Measurements from ENCODE around the gene NCK2.
A peak's percentile ranks its signal among the peaks of the same experiment; 100 is the strongest.

Gene NCK2

DNA sequence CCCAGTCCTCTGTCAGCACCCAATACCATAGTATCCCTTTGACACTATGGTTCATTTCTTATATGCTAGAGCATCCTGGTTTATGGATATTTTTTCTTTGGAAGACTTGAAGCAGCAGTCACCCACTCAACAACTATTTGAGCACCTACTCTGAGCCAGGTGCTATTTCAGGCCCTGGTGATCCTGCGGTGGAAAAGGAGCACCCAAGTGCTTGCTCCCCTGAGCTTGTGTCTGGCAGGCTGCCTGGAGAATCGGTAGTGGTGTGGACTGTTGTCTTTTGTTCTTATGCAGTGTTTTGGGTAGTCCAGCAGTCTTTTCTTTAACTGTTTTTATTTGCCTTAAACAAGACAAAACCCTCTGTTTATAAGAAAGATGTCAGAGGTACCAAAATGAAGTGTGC, 28.9 kb downstream of the NCK2 start:
- no peak for DNase-seq (ENCODE audit: low read depth)
- TF ChIP-seq, protein P1, sequence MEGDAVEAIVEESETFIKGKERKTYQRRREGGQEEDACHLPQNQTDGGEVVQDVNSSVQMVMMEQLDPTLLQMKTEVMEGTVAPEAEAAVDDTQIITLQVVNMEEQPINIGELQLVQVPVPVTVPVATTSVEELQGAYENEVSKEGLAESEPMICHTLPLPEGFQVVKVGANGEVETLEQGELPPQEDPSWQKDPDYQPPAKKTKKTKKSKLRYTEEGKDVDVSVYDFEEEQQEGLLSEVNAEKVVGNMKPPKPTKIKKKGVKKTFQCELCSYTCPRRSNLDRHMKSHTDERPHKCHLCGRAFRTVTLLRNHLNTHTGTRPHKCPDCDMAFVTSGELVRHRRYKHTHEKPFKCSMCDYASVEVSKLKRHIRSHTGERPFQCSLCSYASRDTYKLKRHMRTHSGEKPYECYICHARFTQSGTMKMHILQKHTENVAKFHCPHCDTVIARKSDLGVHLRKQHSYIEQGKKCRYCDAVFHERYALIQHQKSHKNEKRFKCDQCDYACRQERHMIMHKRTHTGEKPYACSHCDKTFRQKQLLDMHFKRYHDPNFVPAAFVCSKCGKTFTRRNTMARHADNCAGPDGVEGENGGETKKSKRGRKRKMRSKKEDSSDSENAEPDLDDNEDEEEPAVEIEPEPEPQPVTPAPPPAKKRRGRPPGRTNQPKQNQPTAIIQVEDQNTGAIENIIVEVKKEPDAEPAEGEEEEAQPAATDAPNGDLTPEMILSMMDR (IDR thresholded peaks at IDR 0.05; ENCODE audit: low read depth, low read length, missing control alignments), result no peak
- no peak overlapping the region for H3K4me3 ChIP-seq (ENCODE audit: low read depth, low read length)

DNA sequence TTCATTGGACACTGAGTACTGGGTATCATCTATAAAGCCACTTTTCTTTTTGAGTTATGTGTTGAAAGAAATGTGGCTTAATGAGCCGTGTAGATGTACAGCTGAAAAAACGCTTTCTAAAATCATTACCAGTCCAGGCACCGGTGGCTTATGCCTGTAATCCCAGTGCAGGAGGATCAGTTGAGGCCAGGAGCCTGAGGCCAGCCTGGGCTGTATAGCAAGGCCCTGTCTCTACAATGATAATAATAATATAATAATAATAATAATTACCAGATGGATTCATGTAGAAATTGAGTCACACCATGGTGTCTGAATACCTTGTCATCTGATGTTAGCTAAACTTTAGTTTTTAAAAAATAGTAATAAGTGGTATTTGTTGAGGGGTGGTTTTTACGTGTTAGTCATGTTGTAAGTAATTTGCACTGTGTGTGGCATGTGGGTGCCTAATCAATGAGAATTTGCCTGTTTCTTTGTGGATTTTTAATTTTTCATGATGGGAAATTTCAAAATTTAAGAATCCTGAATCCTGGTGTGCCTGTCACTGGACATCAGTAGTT, 30.1 kb downstream of the NCK2 start:
- DNase-seq (ENCODE audit: low read depth), result no peak
- TF ChIP-seq, protein P1 (IDR thresholded peaks at IDR 0.05; ENCODE audit: low read depth, low read length, missing control alignments), result no peak
- no peak overlapping the region for H3K4me3 ChIP-seq (ENCODE audit: low read depth, low read length)

DNA sequence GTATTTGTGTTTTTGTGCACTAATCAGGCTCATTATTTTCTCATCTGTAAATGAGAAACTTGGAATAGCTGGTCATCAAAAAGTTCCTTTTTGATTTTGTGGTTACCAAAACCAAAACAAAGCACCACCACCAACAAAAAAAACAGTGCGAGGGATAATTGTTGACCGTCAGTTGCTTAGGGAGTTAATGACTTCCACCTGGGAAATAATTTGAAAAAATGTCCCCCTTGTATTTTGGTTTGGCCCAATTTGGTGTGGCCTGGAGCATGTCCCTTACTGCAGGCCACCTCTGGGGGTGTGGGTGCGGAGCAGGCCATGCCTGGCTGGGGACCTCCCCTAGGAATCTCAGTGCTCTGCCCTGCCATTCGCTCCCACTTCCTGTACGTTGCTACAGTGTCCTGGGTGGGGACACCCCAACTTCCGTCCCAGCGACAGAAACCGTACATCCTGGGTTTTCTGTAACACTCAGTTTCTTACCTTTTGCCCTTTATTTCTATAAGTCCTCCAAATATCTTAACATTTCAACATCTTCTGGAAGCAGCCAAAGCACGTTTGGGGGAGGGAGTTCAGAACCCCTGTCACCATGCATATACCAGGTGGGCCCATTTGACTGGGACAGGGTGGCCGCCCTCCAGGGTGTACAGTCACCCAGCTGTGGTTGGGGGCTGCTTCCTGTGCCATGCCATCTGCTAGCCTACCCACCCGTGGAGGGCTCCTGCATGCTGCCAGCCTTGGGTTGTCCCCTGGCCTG, 31.3 kb downstream of the NCK2 start:
- peak overlapping the region; percentile 1; the same call in 1 of the 2 replicates for H3K4me3 ChIP-seq (ENCODE audit: low read depth, low read length)
- TF ChIP-seq, protein P1 (IDR thresholded peaks at IDR 0.05; ENCODE audit: low read depth, low read length, missing control alignments), result no peak
- DNase-seq (ENCODE audit: low read depth), result no peak

DNA sequence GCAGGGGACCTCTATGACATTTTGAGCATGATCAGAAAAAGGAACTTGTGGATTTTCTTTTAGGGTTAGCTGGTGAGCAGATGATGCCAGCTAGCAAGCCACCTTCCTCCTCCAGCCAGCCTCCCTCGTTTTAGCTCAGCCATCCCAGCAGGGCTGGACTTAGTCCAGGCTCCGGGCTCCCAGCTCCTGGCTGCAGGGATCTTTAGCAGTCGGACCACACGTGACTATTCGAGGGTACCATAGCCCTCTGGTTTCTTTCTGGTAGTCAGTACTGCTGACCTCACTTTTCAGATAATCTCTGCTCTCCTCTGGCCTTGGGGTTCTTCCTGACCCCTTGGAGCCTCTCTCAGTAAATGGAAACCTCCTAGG, 31.8 kb downstream of the NCK2 start:
- no peak overlapping the region for H3K4me3 ChIP-seq (ENCODE audit: low read depth, low read length)
- DNase-seq (ENCODE audit: low read depth), result no peak

DNA sequence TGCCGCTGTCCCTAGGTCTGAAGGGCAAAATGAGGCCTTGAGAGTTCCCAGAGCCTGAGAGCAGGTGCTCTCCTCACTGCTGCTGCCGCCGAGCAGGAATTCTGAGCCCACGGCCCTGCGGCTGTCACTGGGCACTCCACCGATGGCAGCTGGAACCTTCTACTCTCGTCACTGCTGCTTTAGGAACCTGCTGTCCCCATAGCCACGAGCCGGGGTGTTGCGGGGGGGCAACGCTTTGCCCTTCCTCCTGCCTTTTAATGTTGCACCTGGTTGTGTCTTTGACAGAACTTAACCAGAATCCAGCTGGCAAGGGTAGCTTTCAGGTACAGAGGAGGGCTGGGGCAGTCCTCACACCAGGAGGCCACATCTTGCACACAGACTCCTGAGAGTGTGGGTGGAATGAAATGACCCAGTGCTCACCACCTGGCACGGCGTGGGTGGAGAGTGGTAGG, 32.3 kb downstream of the NCK2 start:
- no peak for DNase-seq (ENCODE audit: low read depth)
- H3K4me3 ChIP-seq (ENCODE audit: low read depth, low read length), result no peak overlapping the region
- TF ChIP-seq, protein P1 (IDR thresholded peaks at IDR 0.05; ENCODE audit: low read depth, low read length, missing control alignments), result no peak

More for the DNA sequence above, 31.8 kb downstream of the NCK2 start:
- TF ChIP-seq, protein P1 (IDR thresholded peaks at IDR 0.05; ENCODE audit: low read depth, low read length, missing control alignments), result no peak

DNA sequence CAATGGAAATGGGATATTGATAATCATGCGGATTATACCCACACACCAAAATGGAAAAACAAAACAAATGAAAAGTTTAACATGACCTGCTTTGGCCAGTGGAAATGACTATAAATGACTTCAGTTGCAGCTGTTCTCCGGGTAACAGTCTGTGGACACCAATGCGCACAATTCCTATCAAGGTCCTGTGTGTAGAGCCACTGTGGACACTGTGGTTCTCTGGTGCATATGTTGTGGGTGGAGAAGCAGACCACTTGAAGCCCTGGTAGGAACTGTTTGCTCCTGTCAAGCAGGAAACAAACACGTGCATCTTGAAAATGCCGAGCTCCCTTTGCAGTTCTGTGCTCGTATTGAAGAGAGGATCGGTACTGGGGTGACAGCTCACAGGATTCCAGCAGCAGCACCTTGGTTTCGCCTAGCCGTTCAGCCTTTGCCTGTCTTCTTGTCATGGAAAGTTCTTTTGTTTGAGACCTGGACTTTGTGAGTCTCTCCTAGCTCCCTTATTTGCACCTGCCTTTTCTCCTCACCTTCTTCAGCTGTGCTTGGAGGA, 32.9 kb downstream of the NCK2 start:
- TF ChIP-seq, protein P1 (IDR thresholded peaks at IDR 0.05; ENCODE audit: low read depth, low read length, missing control alignments), result no peak
- DNase-seq (ENCODE audit: low read depth), result no peak
- H3K4me3 ChIP-seq (ENCODE audit: low read depth, low read length), result no peak overlapping the region
